ENCODE results near the gene GRAMD2B.

The GRAMD2B gene

GRCh38 chr5:126422994-126423788, at the start of gene GRAMD2B (continued):
- no peak for TF ChIP-seq ZNF146 (tag by site-specific recombination; IDR thresholded peaks at IDR 0.05)
- no peak for TF ChIP-seq KLF7 (tag by site-specific recombination; IDR thresholded peaks at IDR 0.05; ENCODE audit: borderline replicate concordance)
- no peak for TF ChIP-seq ZNF175 (tag by site-specific recombination; IDR thresholded peaks at IDR 0.05)
- TF ChIP-seq MZF1 (tag by site-specific recombination; IDR thresholded peaks at IDR 0.05; ENCODE audit: borderline replicate concordance), result peak; percentile 33; the same call in 1 of the 2 replicates
- no peak for TF ChIP-seq ZNF571 (tag by site-specific recombination; IDR thresholded peaks at IDR 0.05)
- peak; percentile 36 for TF ChIP-seq GLIS2 (tag by site-specific recombination; IDR thresholded peaks at IDR 0.05)
- TF ChIP-seq ZNF394 (tag by site-specific recombination; IDR thresholded peaks at IDR 0.05; ENCODE audit: borderline replicate concordance), result no peak
- TF ChIP-seq ZNF114 (tag by site-specific recombination; IDR thresholded peaks at IDR 0.05), result no peak
- TF ChIP-seq PRDM10 (tag by site-specific recombination; IDR thresholded peaks at IDR 0.05), result peak; percentile 98
- TF ChIP-seq YY2 (tag by site-specific recombination; IDR thresholded peaks at IDR 0.05), result no peak
- no peak for TF ChIP-seq HOXC10 (CRISPR knock-in tag; IDR thresholded peaks at IDR 0.05)
- TF ChIP-seq ZFHX2 (tag by site-specific recombination; conservative IDR thresholded peaks at IDR 0.05), result peak; percentile 43
- no peak for TF ChIP-seq ZNF350 (tag by site-specific recombination; IDR thresholded peaks at IDR 0.05)
- 0 out of 2 replicates have a peak, but pooled peaks have one; percentile 10 for TF ChIP-seq REST (tag by site-specific recombination; IDR thresholded peaks at IDR 0.05)
- peak; percentile 86 for TF ChIP-seq ZNF692 (tag by site-specific recombination; IDR thresholded peaks at IDR 0.05)
- no peak for TF ChIP-seq ZNF292 (tag by site-specific recombination; IDR thresholded peaks at IDR 0.05; ENCODE audit: borderline replicate concordance, low read depth)
- no peak for TF ChIP-seq RBAK (tag by site-specific recombination; IDR thresholded peaks at IDR 0.05)
- no peak for TF ChIP-seq ZNF211 (tag by site-specific recombination; IDR thresholded peaks at IDR 0.05; ENCODE audit: low read depth)
- TF ChIP-seq ZBTB26 (tag by site-specific recombination; optimal IDR thresholded peaks at IDR 0.05), result peak; percentile 98
- no peak for TF ChIP-seq ZNF624 (tag by site-specific recombination; IDR thresholded peaks at IDR 0.05)
- no peak for TF ChIP-seq ZNF560 (tag by site-specific recombination; IDR thresholded peaks at IDR 0.05; ENCODE audit: borderline replicate concordance)
- TF ChIP-seq ZSCAN30 (tag by site-specific recombination; IDR thresholded peaks at IDR 0.05), result 0 out of 2 replicates have a peak, but pooled peaks have one; percentile 16
- peak; percentile 98 for TF ChIP-seq ZNF600 (tag by site-specific recombination; IDR thresholded peaks at IDR 0.05)
- no peak for TF ChIP-seq TRIM28 (IDR thresholded peaks at IDR 0.05; ENCODE audit: borderline replicate concordance, low read length)
- no peak; the same call in none of the 2 replicates for TF ChIP-seq ZXDB (tag by site-specific recombination; IDR thresholded peaks at IDR 0.05)
- TF ChIP-seq ZNF121 (tag by site-specific recombination; IDR thresholded peaks at IDR 0.05), result no peak
- TF ChIP-seq ZNF266 (tag by site-specific recombination; IDR thresholded peaks at IDR 0.05; ENCODE audit: low read depth), result no peak
- TF ChIP-seq ZNF747 (tag by site-specific recombination; IDR thresholded peaks at IDR 0.05), result no peak
- peak; percentile 65 for TF ChIP-seq ZFP69B (tag by site-specific recombination; IDR thresholded peaks at IDR 0.05)

Data from HEK293 (cell line).